HG03108 (cell line): Measurements from ENCODE around the gene DUSP18.
"Not testable (repeated sequence)": the region's sequence is repeated elsewhere in the genome, so short reads cannot be mapped to it uniquely, and the experiment has no call there.

Experiments
- ATAC-seq: cut with Tn5 transposase; IDR thresholded peaks from one replicate; pipeline ENCODE4 v1.9.1; 2021; ENCODE audit warnings: moderate library complexity; ENCODE audit not compliant: unreplicated experiment

DUSP18 gene

DNA sequence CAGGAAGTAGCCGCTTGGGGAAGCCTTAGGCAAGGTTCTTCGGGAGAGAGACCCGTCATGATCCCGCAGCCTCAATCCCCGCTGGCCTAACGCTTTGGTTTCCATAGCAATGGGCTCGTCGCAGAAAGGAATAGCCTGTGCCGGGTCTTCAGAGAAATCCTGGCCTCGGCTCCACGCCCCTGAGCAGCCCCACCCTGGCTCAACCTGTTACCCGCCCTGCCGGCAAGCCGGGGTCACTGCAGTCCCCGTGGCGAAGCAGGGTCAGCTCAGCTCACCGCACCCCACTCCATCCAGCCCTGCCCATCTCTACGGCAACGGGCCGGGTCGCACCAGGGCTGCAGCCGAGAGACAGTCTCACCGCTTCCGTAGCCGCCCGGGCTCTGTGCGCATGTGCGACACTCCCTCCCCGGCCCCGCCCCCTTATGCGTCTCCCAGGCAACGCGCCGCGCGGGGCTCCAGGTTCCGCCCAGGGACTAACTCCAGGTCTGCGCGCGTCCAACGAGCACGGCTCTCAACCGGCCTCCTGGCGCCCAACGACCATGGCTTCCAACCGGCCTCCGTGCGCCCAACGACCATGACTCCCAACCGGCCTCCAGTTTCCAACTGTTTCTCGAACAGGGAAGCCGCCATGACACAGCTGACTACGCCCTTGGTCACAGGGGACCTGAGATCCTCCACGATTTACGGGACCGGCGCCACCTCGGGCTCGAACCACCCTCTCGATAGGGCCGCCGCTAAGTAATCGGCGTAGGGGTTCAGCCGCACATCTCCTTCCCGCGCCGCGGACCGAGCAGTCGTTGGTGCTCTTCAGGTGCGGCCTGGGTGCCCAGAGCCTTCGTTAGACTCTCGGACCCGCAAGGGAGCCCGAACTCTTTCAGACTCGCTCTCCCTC, at the start of gene DUSP18:
Gene DUSP18, minus strand, starts transcription at position 382 of the 892 bp plus-strand sequence. CDS start 3,872 bp downstream, outside the sequence.
- ATAC-seq, result peak; percentile 81

DNA sequence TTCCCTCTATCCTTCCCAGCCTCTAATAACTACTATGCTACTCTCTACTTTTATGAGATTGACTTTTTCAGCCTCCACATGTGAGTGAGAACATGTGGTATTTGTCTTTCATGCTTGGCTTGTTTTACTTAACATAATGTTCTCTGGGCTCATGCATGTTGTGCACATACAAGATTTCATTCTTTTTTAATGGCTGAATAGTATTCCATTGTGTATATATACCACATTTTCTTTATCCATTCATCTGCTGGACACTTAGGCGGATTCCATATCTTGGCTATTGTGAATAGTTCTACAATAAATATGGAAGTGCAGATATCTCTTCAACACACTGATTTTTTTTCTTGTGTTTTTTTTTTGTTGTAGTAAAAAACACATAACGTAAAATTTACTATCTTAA, 46.4 kb upstream of the DUSP18 start:
- no peak for ATAC-seq

- no peak for ATAC-seq
These were observed 44.4 kb upstream of the DUSP18 start for GRCh38 chr22:30712094-30712493.

- not testable (repeated sequence) for ATAC-seq
These were observed 42.3 kb upstream of the DUSP18 start for GRCh38 chr22:30709980-30710379.

DNA sequence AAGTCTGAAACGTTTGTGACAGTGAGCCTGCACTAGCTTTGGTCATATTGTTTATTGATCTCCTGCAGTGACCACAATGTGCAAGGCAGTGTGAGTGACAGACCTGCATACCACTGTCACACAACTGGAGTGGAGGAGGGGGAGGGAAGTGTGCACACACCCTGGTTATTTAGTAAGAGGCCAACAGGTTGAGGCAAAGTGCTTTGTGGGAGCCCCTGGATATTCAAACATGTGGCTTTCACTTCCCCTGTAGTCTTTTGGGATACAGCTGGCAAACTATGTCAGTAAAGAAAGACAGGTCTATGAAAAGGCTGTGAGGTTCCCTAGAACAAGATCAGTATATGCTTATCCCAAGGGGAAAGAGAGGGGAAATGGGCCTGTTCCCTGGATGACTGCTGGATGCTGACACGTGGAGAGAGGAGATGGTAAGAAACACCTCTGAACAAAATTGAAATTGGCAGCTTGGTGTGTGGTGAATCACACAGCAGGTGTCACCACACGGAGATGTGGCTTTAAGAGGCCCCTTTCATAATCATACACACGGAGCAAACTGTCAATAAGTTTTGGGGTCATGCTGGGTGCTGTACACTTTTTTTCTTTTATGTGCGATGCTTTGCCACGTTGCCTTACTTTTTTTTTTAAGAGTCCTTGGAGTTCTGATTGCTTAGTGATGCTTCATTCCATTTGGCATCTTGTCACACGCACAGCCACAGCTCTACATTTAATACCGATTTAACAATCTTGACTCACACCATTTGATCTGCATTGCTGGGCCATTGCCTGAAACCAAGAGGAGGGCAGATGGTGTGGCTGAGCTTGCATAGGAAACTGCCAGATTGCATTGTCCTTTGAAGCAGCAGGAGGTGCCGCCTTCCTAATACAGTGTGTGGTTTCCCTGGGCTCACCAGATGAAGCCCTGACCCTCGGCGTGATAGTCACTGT, 38.3 kb upstream of the DUSP18 start:
- ATAC-seq, result peak; percentile 64

- ATAC-seq, result no peak
These were observed 37.3 kb upstream of the DUSP18 start for GRCh38 chr22:30704978-30705377.

DNA sequence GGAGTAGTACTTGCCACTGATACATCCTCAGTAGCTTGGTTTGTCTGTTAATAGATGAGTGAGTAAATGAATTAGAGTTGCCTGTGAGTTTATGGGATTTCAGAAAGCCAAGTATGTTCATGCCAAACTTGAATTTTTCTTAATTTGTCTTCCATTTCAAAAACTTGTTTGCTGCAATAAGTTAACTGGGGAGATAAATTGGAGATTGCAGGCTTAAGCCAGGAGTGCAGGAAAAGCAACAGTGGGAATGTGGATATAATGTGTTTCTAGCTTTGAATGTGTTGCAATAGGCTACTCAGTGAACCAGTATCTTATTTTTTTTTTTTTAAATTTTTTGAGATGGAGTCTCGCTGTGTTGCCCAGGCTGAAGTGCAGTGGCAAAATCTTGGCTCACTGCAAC, 35.2 kb upstream of the DUSP18 start:
- no peak for ATAC-seq

GRCh38 chr22:30701872-30702271, 34.2 kb upstream of the DUSP18 start:
- ATAC-seq, result no peak

- no peak for ATAC-seq
These were observed 30.3 kb upstream of the DUSP18 start for GRCh38 chr22:30697975-30698374.

DNA sequence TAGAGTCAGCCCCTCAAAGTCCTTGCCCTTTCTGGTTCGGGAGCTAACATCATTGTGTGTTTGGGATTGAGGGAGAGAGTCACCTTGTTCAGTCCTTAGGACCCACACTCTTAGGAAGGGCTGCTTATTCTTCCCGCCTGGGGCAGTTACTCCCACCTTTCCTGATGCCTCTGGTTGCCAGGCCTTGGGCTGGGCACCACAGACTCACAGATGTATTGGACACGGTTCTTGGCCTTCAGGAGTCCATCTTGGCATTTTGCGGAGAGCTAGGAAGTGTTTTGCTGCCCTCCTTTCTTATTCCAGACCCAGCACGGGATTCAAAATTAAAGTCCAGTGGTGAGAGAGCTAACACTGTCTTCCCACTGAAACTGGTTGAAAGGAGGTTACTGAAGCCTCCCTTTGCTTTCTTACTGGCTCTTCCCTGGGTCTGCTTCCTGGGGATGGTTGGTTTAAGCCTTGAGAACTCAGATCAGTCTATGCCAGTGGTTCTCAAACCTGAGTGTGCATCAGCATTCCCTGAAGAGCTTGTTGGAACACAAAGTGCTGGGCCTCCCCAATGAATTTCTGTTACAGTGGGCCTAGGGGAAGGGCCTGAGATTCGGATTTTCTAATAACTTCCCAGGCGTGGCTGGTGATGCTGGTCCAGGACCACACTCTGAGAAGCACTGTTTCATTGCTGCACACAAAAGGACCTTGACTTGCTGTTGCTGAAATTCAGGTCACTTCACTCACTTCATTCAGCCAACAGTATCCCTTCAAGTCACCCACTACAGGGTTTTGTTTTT, 28.4 kb upstream of the DUSP18 start:
- no peak for ATAC-seq

DNA sequence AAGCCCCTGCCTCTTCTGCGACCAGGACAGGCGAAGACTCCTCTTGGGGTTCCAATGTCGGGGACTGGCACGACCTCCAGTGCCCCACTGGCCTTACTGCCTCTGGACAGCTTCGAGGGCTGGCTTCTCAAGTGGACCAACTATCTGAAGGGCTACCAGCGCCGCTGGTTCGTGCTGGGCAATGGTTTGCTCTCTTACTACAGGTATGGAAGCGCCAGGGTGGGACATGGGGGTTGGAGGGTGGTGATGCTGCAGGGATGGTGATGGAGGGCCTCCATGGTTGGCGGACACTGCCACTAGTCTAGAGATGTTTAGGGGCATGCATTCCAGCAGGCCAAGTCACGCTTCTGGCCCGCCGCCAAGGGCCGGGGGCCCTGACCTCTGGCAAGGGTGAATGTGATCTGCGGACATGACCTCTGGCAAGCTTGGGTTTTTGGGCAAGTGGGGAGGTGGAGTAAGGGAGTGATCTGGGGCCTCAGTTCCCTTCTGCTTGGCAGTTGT, 27.7 kb upstream of the DUSP18 start:
- ATAC-seq, result no peak

- no peak for ATAC-seq
These were observed 27.1 kb upstream of the DUSP18 start, which contains the start of gene OSBP2 for GRCh38 chr22:30694640-30695350. Gene OSBP2, plus strand, starts transcription at chr22:30694874. Its CDS starts 36 bp downstream, at chr22:30694910.

DNA sequence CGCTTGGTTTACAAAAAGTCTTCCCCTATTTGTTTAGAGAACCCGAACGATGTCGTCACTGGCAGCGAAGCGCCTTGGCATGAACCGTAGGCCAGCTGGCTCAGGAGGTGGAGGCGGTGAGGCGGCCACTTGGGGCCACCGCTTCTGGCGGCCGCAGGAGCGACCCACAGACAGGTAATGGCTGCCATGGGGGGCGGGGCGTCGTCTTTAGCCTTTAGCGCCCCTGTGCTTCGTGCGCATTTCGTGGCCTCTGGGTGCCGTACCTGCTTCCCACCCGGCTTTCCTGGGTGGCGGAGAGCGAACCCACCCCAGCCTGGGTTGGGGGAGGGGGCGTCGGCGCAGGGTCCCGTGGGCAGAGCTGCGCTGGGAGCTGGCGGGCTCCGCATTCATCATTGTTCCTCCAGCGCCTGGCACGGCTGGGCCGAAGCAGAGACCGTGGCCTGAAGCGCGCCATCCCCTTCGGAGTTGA, 26.5 kb upstream of the DUSP18 start:
- ATAC-seq, result no peak

- no peak for ATAC-seq
These were observed 23.5 kb upstream of the DUSP18 start for GRCh38 chr22:30691204-30691603.

DNA sequence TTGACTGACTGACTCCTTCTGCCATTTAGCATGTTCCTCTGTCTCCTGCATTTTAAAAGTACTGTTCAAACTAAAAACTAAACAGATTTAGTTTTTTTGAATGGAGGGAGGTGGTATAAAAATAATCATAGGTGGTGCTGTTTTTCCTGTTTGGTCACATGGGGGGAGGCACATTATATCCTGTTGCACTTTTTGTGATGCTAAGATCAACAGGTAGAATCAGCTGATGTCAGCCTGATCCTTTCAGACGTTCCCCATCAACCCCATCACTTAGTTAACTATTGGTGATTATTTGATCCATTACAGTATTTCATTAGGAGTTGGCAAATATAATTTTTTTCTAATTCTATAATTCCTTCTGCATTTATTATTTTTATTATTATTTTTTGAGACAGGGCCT, 21.9 kb upstream of the DUSP18 start:
- no peak for ATAC-seq

DNA sequence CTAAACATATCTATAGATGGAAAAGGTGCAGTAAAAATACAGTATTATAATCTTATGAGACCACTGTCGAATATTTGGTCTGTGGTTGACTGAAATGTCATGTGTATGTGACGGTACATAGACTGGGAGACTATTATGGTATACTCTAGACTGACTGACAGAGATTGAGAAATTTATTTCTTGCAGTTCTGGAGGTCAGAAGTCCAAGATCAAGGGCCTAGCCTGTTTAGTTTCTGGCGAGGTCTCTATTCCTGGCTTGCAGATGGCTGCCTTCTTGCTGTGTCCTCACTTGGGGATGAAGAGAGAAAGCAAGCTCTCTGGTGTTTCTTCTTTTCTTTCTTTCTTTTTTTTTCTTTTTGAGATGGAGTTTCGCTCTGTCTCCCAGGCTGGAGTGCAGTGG, 19.7 kb upstream of the DUSP18 start:
- no peak for ATAC-seq

DNA sequence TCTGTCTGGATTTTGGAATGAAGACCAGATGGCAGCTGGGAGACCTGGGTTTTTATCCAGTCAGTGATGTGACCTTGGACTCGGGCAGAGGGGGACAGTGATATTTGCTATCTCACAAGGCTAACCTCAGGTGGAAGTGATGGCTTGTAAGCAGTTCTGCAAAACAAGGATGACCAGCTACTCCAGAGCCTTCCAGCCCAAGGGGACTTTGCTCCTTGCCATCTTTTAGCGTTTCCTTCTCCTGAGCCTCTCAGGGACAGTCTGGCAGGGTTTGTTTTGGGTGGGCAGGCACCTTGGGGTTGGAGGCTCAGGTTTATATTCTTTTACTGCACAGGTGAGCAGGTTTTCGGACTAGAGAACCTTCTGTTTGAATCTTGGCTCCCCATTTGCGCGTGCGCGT, 17.5 kb upstream of the DUSP18 start:
- no peak for ATAC-seq

GRCh38 chr22:30681831-30682230, 14.2 kb upstream of the DUSP18 start:
- no peak for ATAC-seq

DNA sequence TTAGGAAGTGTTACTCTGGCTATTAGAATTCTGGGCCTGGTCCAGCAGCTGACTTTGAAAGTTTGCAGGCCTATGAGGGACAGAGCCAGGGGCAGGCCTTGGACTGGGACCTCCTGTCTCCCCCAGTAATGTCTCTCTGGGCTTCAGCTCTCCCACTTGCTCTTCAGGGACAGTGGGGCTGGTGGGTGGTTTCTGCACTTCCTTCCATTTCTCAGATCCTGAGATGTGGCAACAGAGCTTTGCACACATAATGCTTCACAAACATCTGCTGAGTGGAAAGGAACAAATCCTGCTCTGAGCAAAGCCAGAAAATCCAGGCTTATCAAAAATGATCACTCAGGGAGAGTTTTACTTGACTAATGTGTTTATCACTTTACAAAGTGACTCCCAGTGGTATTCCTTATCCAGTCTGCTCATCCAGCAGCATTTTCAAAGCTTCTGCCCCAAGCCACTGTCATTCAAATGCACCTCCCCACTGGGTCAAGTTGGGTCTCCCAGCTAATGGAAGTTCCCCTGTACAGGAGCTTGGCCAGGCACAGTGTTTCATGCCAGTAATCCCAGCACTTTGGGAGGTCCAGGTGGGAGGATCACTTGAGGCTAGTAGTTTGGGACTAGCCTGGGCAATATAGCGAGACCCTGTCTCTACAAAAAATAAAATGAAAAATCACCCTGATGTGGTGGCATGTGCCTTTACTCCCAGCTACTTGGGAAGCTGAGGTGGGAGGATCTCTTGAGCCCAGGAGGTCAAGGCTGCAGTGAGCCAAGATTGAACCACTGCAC, 13.5 kb upstream of the DUSP18 start:
- no peak for ATAC-seq
